ENCODE results near the gene ATP6V0A4.

Gene ATP6V0A4

GRCh38 chr7:138838166-138838565 is 40.2 kb upstream of the ATP6V0A4 start:
- H3K4me2 ChIP-seq (ENCODE audit: low read length): no peak overlapping the region
- H3K4me3 ChIP-seq (ENCODE audit: low read depth, low read length): no peak overlapping the region
- no peak overlapping the region for H3K27ac ChIP-seq
- no peak overlapping the region for H3K9ac ChIP-seq
- no peaks in the 10 kb centered on the region for H3K79me2 ChIP-seq
- no peaks in the 10 kb centered on the region for H3K27me3 ChIP-seq (ENCODE audit: control insufficient read depth, insufficient read depth, low read length)
- no peaks in the 10 kb centered on the region for H3K36me3 ChIP-seq (ENCODE audit: control insufficient read depth, insufficient read depth, low read length)
- peaks cover 9% of the 10 kb centered on the region for H3K4me1 ChIP-seq
- H3K9me3 ChIP-seq (ENCODE audit: control insufficient read depth, low read length): no peaks in the 10 kb centered on the region
- peak overlapping the region; percentile 41 for H2AFZ ChIP-seq
- TF ChIP-seq CTCF (IDR thresholded peaks at IDR 0.05): no peak

GRCh38 chr7:138837627-138838026 is 39.6 kb upstream of the ATP6V0A4 start:
- Histone ChIP-seq H2AFZ (peak overlapping the region; percentile 41), H3K4me1 (peaks cover 9% of the 10 kb centered on the region), H3K27ac (no peak overlapping the region), H3K4me2 (ENCODE audit: low read length) (no peak overlapping the region), H3K27me3 (ENCODE audit: control insufficient read depth, insufficient read depth, low read length) (no peaks in the 10 kb centered on the region), H3K79me2 (no peaks in the 10 kb centered on the region), H3K9ac (no peak overlapping the region), H3K4me3 (ENCODE audit: low read depth, low read length) (no peak overlapping the region), H3K9me3 (ENCODE audit: control insufficient read depth, low read length) (no peaks in the 10 kb centered on the region), H3K36me3 (ENCODE audit: control insufficient read depth, insufficient read depth, low read length) (no peaks in the 10 kb centered on the region)
- TF ChIP-seq CTCF (IDR thresholded peaks at IDR 0.05): no peak

DNA sequence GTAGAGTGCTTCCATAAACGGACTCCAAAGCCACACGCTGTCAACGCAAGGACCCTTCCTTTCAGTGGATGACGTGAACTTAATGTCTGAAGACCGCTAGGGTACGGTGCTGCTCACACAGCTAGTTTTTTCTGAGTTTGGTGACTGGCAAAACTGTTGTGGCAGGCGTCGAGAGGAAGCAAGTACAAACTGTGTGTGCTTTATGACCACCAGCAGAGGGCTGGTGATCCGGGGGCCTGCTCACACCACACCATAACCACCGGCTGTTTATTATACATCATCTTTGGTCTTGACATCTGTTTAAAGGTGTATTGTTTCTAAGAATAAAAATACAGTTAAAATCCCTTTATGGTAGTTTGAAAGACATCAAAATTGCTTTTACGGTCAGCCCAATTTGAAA is 37.1 kb upstream of the ATP6V0A4 start:
- no peak overlapping the region for H3K27ac ChIP-seq
- H3K9me3 ChIP-seq (ENCODE audit: control insufficient read depth, low read length): no peaks in the 10 kb centered on the region
- no peak for TF ChIP-seq CTCF (IDR thresholded peaks at IDR 0.05)
- no peak overlapping the region for H3K9ac ChIP-seq
- H3K4me1 ChIP-seq: peaks cover 9% of the 10 kb centered on the region
- no peaks in the 10 kb centered on the region for H3K36me3 ChIP-seq (ENCODE audit: control insufficient read depth, insufficient read depth, low read length)
- no peaks in the 10 kb centered on the region for H3K27me3 ChIP-seq (ENCODE audit: control insufficient read depth, insufficient read depth, low read length)
- H3K4me2 ChIP-seq (ENCODE audit: low read length): no peak overlapping the region
- H3K79me2 ChIP-seq: no peaks in the 10 kb centered on the region
- H2AFZ ChIP-seq: no peak overlapping the region
- H3K4me3 ChIP-seq (ENCODE audit: low read depth, low read length): no peak overlapping the region

- peaks cover 9% of the 10 kb centered on the region for H3K4me1 ChIP-seq
- no peaks in the 10 kb centered on the region for H3K79me2 ChIP-seq
- TF ChIP-seq CTCF (IDR thresholded peaks at IDR 0.05): no peak
- no peak overlapping the region for H3K4me2 ChIP-seq (ENCODE audit: low read length)
- H2AFZ ChIP-seq: no peak overlapping the region
- H3K27me3 ChIP-seq (ENCODE audit: control insufficient read depth, insufficient read depth, low read length): no peaks in the 10 kb centered on the region
- H3K27ac ChIP-seq: no peak overlapping the region
- H3K4me3 ChIP-seq (ENCODE audit: low read depth, low read length): no peak overlapping the region
- H3K9me3 ChIP-seq (ENCODE audit: control insufficient read depth, low read length): no peaks in the 10 kb centered on the region
- H3K36me3 ChIP-seq (ENCODE audit: control insufficient read depth, insufficient read depth, low read length): no peaks in the 10 kb centered on the region
- H3K9ac ChIP-seq: no peak overlapping the region
Observed at GRCh38 chr7:138834583-138834982, 36.6 kb upstream of the ATP6V0A4 start.

DNA sequence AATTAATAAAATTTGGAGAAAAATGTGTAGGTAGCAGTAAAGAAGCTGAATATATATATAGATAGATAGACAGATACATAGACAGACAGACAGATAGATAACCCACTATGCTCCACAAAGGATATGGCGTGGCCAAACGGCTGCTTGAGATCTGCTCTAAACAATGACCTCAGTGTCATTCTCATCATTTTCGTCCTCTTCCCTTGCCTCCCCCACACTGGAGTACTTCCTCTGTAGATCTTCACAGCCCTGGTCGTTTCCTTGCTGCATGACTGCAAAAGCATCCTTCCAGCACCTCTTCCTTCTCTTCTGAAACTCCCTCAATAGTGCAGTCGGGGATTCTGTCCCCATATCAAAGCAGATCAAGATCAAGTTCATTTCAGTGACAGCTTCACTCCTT is 35.6 kb upstream of the ATP6V0A4 start:
- Histone ChIP-seq H3K9ac (no peak overlapping the region), H2AFZ (no peak overlapping the region), H3K4me3 (ENCODE audit: low read depth, low read length) (no peak overlapping the region), H3K27ac (no peak overlapping the region), H3K9me3 (ENCODE audit: control insufficient read depth, low read length) (no peaks in the 10 kb centered on the region), H3K36me3 (ENCODE audit: control insufficient read depth, insufficient read depth, low read length) (no peaks in the 10 kb centered on the region), H3K4me2 (ENCODE audit: low read length) (no peak overlapping the region), H3K4me1 (peaks cover 5% of the 10 kb centered on the region), H3K27me3 (ENCODE audit: control insufficient read depth, insufficient read depth, low read length) (no peaks in the 10 kb centered on the region), H3K79me2 (no peaks in the 10 kb centered on the region)
- TF ChIP-seq CTCF (IDR thresholded peaks at IDR 0.05): no peak

All from parathyroid adenoma (tissue), 2 donors.